HEK293 (cell line): Measurements from ENCODE around the gene GRIN2A.

Source experiments
- ZNF302 ChIP-seq: fragments of 450-650 bp; formaldehyde crosslinking; IDR thresholded peaks from 2 replicates; pipeline ENCODE4 v1.5.1; 2016; ENCODE audit warnings: missing biosample characterization, missing genetic modification characterization, low read depth
- ZNF324 ChIP-seq: fragments of 450-650 bp; formaldehyde crosslinking; IDR thresholded peaks from 2 replicates; pipeline ENCODE4 v1.5.1; 2016; ENCODE audit warnings: missing biosample characterization, missing genetic modification characterization
- ZNF521 ChIP-seq: fragments of 450-650 bp; formaldehyde crosslinking; IDR thresholded peaks from 2 replicates; pipeline ENCODE4 v1.5.1; 2017; ENCODE audit warnings: missing biosample characterization, mild to moderate bottlenecking, missing genetic modification characterization
- ZNF621 ChIP-seq: fragments of 450-650 bp; formaldehyde crosslinking; IDR thresholded peaks from 2 replicates; pipeline ENCODE4 v1.5.1; 2017; ENCODE audit warnings: missing biosample characterization, missing genetic modification characterization
- TF ChIP-seq, protein P1 (sequence below): fragments of 450-650 bp; formaldehyde crosslinking; IDR thresholded peaks from 2 replicates; pipeline ENCODE4 v1.5.1; 2016; ENCODE audit warnings: missing biosample characterization, missing genetic modification characterization
- TF ChIP-seq, protein P2 (sequence below): fragments of 450-650 bp; formaldehyde crosslinking; IDR thresholded peaks from 2 replicates; pipeline ENCODE4 v1.5.1; 2016; ENCODE audit warnings: missing biosample characterization, missing genetic modification characterization
- TF ChIP-seq, protein P3 (sequence below): fragments of 450-650 bp; formaldehyde crosslinking; IDR thresholded peaks from 2 replicates; pipeline ENCODE4 v1.5.1; 2016; ENCODE audit warnings: missing biosample characterization, missing genetic modification characterization

DNA sequence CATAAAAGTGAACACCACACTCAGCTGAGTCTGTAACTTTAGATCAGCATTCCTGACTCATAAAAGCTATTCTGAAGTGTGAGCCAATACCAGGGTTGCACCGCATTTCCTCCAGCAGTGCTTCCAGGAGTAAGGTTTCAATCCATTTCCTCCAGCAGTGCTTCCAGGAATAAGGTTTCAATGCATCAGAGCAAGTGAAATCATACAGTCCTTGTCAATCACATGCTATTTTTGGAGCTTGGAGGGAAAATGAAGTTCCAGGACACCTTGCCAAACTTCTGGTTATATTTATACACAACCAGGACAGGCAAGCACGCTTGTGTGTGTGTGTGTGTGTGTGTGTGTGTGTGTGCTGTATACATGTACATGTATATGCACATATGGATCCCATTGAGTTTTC is 327.6 kb downstream of the GRIN2A start:
- no peak for TF ChIP-seq ZNF521 (tag by site-specific recombination)
- TF ChIP-seq, protein P1, sequence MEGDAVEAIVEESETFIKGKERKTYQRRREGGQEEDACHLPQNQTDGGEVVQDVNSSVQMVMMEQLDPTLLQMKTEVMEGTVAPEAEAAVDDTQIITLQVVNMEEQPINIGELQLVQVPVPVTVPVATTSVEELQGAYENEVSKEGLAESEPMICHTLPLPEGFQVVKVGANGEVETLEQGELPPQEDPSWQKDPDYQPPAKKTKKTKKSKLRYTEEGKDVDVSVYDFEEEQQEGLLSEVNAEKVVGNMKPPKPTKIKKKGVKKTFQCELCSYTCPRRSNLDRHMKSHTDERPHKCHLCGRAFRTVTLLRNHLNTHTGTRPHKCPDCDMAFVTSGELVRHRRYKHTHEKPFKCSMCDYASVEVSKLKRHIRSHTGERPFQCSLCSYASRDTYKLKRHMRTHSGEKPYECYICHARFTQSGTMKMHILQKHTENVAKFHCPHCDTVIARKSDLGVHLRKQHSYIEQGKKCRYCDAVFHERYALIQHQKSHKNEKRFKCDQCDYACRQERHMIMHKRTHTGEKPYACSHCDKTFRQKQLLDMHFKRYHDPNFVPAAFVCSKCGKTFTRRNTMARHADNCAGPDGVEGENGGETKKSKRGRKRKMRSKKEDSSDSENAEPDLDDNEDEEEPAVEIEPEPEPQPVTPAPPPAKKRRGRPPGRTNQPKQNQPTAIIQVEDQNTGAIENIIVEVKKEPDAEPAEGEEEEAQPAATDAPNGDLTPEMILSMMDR (tag by site-specific recombination), result no peak
- TF ChIP-seq ZNF324 (tag by site-specific recombination), result no peak
- no peak for TF ChIP-seq ZNF621 (tag by site-specific recombination)
- TF ChIP-seq ZNF302, result no peak
- TF ChIP-seq, protein P2, sequence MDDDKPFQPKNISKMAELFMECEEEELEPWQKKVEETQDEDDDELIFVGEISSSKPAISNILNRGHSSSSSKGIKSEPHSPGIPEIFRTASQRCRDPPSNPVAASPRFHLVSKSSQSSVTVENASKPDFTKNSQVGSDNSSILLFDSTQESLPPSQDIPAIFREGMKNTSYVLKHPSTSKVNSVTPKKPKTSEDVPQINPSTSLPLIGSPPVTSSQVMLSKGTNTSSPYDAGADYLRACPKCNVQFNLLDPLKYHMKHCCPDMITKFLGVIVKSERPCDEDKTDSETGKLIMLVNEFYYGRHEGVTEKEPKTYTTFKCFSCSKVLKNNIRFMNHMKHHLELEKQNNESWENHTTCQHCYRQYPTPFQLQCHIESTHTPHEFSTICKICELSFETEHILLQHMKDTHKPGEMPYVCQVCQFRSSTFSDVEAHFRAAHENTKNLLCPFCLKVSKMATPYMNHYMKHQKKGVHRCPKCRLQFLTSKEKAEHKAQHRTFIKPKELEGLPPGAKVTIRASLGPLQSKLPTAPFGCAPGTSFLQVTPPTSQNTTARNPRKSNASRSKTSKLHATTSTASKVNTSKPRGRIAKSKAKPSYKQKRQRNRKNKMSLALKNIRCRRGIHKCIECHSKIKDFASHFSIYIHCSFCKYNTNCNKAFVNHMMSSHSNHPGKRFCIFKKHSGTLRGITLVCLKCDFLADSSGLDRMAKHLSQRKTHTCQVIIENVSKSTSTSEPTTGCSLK, result no peak
- TF ChIP-seq, protein P3, sequence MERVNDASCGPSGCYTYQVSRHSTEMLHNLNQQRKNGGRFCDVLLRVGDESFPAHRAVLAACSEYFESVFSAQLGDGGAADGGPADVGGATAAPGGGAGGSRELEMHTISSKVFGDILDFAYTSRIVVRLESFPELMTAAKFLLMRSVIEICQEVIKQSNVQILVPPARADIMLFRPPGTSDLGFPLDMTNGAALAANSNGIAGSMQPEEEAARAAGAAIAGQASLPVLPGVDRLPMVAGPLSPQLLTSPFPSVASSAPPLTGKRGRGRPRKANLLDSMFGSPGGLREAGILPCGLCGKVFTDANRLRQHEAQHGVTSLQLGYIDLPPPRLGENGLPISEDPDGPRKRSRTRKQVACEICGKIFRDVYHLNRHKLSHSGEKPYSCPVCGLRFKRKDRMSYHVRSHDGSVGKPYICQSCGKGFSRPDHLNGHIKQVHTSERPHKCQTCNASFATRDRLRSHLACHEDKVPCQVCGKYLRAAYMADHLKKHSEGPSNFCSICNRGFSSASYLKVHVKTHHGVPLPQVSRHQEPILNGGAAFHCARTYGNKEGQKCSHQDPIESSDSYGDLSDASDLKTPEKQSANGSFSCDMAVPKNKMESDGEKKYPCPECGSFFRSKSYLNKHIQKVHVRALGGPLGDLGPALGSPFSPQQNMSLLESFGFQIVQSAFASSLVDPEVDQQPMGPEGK (tag by site-specific recombination), result no peak
